Upper lobe of right lung (tissue), 1 donor: Measurements from ENCODE around the gene TMEM263. TPM values are rescaled to one million over a fixed set of nuclear protein-coding genes. Genes with fewer than 3 reads are reported as not detected.

Experiments
- ATAC-seq: fragments of 200-7000 bp; cut with Tn5 transposase; one replicate; pipeline ENCODE4 v1.9.1; 2020; ENCODE audit warnings: mild to moderate bottlenecking, moderate library complexity
- DNase-seq: peaks from one replicate; pipeline ENCODE4 v3.0.0-alpha.2; 2020
- H3K27ac ChIP-seq: fragments of 200-600 bp; one replicate; pipeline ENCODE4 v1.8.0; 2022
- H3K27me3 ChIP-seq: fragments of 200-600 bp; one replicate; pipeline ENCODE4 v1.8.0; 2022; ENCODE audit warnings: mild to moderate bottlenecking
- H3K36me3 ChIP-seq: fragments of 200-600 bp; one replicate; pipeline ENCODE4 v1.8.0; 2022
- H3K4me1 ChIP-seq: fragments of 200-600 bp; one replicate; pipeline ENCODE4 v1.8.0; 2022
- H3K4me3 ChIP-seq: fragments of 200-600 bp; one replicate; pipeline ENCODE4 v1.8.0; 2022; ENCODE audit warnings: mild to moderate bottlenecking
- H3K9me3 ChIP-seq: fragments of 200-600 bp; one replicate; pipeline ENCODE4 v1.8.0; 2022
- intact Hi-C: fragments of 100-400 bp; cut with DNase I; formaldehyde crosslinking; loops from one replicate; pipeline ENCODE4 v1.11.0; 2022
- long read RNA-seq: library from polyadenylated mRNA; unstranded; transcript quantifications from one replicate; pipeline ENCODE4 v2.0.0, GENCODE V29; 2021
- total RNA-seq: library from RNA; stranded (reverse); fragmentation: NEBNext Ultra II Directional; extraction: Animal tissue kit (Norgen Biotek cat#: 25700); gene quantifications from one replicate; pipeline ENCODE4 v1.2.1, GENCODE V29; 2021
- TF ChIP-seq, protein P1 (sequence below): fragments of 200-600 bp; IDR thresholded peaks from one replicate; pipeline ENCODE4 v1.8.0; 2022; ENCODE audit warnings: antibody characterized with exemption
- donor health status: DM: no; HTN: yes; CAD: no; lungs with severe emphysema.

Gene TMEM263
- total RNA-seq, result 32.6 TPM
- long read RNA-seq, transcript TMEM263-201 (4 exons, 3,362 nt), result minor isoform, 20 of 50 reads
- long read RNA-seq, transcript TMEM263-204 (3 exons, 3,349 nt), result major isoform, 22 of 50 reads
- long read RNA-seq, partial matches to known transcripts, result 1 of 50 reads
- long read RNA-seq, other reads (novel, unspliced or antisense), result 1 of 50 reads

DNA sequence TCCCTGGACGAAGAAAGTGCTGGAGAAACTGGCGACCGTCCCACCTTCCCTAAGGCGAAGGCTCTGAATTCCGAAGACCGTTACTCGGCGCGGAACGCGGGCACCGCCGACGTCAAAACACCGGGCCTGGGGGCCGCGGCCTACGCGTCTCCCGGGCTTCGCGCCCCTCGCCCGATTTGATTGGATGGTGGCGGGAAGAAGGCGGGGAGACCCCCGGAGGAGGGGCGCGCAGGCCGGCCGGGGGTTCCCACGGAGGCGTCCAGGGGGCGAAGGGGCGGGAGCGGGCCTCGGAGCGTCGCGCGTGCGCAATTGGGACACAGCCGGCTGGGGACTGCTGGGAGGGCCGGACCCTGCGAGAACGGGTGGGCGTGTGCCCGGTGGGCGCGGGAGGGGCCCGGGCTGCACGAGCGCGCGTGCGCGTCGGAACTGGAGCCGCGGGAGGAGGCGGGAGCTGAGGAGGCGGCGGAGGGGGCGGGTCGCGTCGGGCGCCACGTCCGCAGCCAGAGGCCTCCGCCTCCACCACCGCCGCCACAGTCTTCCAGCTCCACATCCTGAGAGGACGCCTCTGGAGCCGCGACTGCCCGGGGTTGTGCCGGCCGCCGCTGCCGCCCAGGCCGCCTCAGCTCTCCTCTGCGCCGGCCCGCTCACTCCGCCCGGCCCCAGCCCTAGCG lies at the start of gene TMEM263:
TMEM263 (plus strand) TSS at position 531 of the 671 bp plus-strand sequence. CDS start 11,210 bp downstream, outside the sequence.
- intact Hi-C loops, result no loop called here
- ATAC-seq (peak; percentile 97), DNase-seq (peak; percentile 96)
- Histone ChIP-seq H3K27me3 (no peaks in the 10 kb centered on the region), H3K4me1 (peaks cover 29% of the 10 kb centered on the region), H3K9me3 (no peaks in the 10 kb centered on the region), H3K4me3 (peak within 1 kb of the TSS; percentile 93), H3K27ac (peak within 1 kb of the TSS; percentile 94), H3K36me3 (no peaks in the 10 kb centered on the region)
- TF ChIP-seq, protein P1, sequence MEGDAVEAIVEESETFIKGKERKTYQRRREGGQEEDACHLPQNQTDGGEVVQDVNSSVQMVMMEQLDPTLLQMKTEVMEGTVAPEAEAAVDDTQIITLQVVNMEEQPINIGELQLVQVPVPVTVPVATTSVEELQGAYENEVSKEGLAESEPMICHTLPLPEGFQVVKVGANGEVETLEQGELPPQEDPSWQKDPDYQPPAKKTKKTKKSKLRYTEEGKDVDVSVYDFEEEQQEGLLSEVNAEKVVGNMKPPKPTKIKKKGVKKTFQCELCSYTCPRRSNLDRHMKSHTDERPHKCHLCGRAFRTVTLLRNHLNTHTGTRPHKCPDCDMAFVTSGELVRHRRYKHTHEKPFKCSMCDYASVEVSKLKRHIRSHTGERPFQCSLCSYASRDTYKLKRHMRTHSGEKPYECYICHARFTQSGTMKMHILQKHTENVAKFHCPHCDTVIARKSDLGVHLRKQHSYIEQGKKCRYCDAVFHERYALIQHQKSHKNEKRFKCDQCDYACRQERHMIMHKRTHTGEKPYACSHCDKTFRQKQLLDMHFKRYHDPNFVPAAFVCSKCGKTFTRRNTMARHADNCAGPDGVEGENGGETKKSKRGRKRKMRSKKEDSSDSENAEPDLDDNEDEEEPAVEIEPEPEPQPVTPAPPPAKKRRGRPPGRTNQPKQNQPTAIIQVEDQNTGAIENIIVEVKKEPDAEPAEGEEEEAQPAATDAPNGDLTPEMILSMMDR, result no peak

DNA sequence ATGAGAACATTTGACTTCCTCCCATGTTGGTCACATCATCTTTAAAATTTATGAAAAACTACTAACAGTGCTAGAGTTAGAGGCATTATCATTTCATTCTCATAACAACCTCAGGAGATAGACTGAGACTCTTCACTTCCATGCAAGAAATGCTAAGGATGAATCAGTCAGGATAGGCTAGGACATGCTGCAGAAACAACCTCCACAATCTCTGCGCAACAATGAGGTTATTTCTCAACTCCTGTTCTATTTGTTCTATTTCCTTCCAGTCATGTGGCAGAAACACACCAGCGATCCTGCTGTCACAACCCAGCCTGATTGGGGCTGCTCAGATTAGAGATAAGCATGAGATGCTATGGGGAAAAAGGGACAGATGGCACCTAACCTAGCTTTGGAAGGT lies 49.0 kb upstream of the TMEM263 start:
- ATAC-seq (no peak), DNase-seq (no peak)
- Histone ChIP-seq H3K4me1 (peaks cover 4% of the 10 kb centered on the region), H3K36me3 (no peaks in the 10 kb centered on the region), H3K27me3 (peaks cover 14% of the 10 kb centered on the region), H3K27ac (no peak overlapping the region), H3K9me3 (no peaks in the 10 kb centered on the region), H3K4me3 (no peak overlapping the region)
- intact Hi-C loops, result no loop called here
- TF ChIP-seq, protein P1, result no peak

DNA sequence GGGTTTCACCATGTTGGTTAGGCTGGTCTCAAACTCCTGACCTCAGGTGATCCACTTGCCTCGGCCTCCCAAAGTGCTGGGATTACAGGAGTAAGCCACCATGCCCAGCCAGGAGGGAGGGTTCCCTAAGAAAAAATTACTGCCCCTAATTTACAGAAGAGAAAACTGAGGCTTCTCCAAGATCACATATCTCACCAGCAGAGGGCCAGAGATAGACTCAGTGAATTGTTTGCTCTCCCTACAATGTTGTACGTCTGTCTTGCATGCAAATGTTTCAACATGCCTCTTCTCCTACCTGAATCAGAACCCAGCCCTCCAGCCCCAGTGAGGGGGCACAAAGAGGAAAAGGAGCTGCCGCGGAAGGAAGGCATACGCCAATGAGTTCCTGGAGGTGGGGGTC lies 48.3 kb upstream of the TMEM263 start:
- Histone ChIP-seq H3K9me3 (no peaks in the 10 kb centered on the region), H3K36me3 (no peaks in the 10 kb centered on the region), H3K4me1 (peaks cover 4% of the 10 kb centered on the region), H3K27ac (no peak overlapping the region), H3K27me3 (peaks cover 14% of the 10 kb centered on the region), H3K4me3 (no peak overlapping the region)
- no peak for DNase-seq
- intact Hi-C loops, result no loop called here
- no peak for ATAC-seq
- TF ChIP-seq, protein P1, result no peak

DNA sequence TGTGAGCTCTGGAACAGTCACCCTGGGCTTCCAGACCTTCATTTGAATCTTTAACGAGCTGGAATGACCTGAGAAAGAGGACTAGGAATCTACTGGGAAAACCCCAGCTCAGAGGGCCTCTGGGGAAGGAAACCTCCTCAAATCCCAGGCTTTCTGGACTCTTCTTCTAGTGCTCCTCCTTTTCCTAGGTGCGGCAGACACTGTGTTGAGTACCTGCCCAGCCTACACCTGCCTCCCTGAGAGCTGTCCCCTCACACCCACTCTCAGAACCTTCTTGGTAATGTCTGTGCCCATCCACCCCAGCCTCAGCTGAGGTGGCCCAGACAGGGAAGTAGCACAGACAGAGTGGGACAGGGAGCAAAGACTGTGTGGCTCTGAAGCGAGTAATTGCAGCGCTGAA lies 47.9 kb upstream of the TMEM263 start:
- peaks cover 14% of the 10 kb centered on the region for H3K27me3 ChIP-seq

DNA sequence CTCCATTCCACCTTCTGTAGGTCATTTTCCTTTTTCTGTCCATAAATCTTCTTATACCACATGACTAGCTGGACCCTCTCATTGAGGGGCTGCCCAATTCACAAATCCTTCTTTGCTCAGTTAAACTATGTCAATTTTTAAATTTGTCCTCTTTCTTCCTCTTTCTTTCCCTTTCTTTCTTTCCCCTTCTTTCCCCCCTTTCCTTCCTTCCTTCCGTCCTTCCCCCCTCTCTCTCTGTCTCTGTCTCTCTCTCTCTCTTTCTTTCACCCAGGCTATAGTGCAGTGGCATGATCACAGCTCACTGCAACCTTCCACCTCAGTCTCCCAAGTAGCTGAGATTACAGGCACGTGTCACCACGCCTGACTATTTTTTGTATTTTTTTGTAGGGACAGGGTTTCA lies 47.1 kb upstream of the TMEM263 start:
- Histone ChIP-seq H3K27ac (no peak overlapping the region), H3K27me3 (peaks cover 17% of the 10 kb centered on the region), H3K4me1 (no peaks in the 10 kb centered on the region), H3K36me3 (no peaks in the 10 kb centered on the region), H3K9me3 (no peaks in the 10 kb centered on the region), H3K4me3 (no peak overlapping the region)
- TF ChIP-seq, protein P1, result no peak
- intact Hi-C loops, result no loop called here
- ATAC-seq (no peak), DNase-seq (no peak)

More for the DNA sequence above, 47.9 kb upstream of the TMEM263 start:
- H3K4me1 ChIP-seq, result peaks cover 4% of the 10 kb centered on the region
- H3K4me3 ChIP-seq, result no peak overlapping the region
- DNase-seq (no peak), ATAC-seq (no peak)
- no peak overlapping the region for H3K27ac ChIP-seq
- H3K36me3 ChIP-seq, result no peaks in the 10 kb centered on the region
- TF ChIP-seq, protein P1, result no peak
- intact Hi-C loops, result no loop called here
- H3K9me3 ChIP-seq, result no peaks in the 10 kb centered on the region
